Medulla oblongata (tissue), 1 donor: ENCODE measurements around the gene EFHC1.

ENCODE experiments used
- DNase-seq: peaks from one replicate; pipeline ENCODE4 v3.0.0-alpha.2; 2015; ENCODE audit errors: extremely low spot score

EFHC1 gene

DNA sequence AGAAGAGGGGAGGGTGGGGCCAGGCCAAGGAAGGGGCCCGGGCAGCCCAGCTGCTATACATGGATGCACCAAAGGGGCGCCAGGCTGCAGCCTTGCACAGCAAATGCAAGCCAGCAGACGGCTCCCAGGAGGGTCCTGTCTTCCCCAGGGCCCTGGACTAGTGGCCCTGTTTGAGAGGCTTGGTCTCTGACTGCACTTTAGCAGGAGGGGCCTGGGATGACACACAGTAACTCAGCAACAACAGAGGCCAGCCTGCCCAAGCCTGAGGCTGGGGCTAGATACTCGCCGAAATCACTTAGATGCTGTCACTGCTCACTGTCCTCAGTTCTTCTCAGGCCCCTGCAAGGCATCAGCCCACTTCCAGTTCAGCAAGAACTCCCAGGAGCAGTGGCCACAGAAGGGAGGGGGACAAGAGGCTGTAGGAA, 83.2 kb downstream of the EFHC1 start:
- DNase-seq = no peak

DNA sequence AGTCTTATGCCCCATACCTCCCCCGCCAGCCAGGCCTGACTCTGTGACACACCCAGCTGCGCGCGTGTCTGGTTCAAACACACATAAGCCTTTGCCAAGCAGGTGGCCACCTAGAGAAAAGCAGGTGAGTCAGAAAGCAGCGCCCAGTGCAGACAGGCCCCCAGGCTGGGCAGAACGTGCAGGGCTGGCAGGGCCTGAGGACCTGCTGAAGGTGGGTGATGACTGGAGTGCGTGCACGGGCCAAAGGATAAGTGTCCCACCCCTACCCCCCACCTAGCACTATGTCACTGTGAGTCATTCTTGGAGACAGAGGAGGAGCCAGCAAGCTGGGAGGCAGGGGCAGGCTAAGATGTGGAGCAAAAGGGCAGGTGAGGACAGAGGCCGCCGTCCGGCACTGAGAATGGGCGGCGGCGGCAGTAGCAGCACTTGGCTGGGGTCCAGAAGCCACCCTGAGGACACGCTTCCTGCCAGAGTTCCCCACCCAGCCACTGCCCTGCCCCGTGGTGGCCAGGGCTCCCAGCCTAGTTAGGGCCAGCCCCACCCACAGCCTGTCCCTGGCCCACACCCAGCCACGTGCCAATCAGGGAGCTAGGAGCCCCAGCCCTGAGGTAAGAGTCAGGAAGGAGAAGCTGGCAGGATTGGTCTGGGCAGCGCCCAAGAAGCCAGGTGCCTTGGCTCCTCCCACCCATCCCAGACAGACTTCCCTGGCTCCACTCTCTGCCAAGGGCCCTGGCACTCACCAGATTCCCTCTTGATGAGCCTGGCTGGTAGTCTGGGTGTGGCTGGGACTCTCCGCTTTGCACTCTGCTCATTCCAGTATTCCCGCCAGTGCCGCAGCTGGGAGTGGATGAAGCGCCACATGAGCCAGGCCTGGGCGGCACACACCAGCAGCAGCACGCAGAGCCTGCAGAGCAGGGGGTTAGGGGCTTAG, 84.0 kb downstream of the EFHC1 start:
- DNase-seq = peak; percentile 19

DNA sequence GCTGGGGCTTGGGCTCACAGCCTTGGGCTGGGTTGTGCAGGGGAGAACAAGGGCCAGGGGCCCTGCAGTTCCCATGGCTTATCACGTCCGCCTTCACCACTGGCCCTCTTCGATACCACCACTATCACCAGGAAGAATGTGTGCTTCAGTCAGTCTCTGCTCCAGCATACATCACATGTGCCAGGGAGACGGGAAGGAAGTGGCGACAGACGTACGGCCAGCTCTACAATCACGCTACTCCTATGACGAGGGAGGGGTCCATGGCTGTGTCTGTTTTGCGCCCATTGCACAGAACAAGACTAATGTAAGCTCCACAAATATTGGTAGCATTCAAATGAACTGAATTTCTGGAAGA, 84.6 kb downstream of the EFHC1 start:
- no peak for DNase-seq

DNA sequence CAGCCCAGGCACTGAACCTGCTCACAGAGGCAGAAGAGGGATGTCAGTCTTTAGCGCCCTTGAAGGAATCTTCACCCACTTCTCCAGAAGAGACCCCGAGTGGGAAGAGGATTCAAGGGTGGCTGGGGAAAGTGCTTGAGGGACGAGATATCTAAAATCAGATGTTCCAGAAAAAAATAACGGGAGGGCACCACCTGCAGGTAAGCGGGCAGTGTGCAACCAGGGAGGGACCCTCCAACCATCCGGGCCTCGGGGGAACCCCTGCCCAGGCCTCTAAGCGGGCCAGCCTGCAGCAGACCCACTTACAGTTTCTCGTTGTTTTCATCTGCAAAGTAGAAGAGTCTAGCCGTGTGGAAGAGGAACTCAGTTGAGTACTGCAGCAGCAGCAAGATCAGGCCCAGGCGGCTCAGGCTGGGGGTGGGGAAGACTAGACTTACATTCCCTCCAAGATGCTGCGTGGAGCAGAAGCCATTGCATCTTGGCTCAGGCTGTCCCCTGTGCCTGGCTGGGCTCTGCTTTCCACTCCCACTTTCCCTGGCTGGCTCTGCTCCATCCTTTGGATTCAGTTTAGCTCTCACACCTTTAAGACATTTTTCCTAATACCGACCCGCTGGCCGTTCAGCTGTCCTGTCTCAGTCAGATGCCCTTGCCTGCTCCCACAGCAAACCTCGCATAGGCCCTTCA, 85.7 kb downstream of the EFHC1 start:
- DNase-seq = no peak

DNA sequence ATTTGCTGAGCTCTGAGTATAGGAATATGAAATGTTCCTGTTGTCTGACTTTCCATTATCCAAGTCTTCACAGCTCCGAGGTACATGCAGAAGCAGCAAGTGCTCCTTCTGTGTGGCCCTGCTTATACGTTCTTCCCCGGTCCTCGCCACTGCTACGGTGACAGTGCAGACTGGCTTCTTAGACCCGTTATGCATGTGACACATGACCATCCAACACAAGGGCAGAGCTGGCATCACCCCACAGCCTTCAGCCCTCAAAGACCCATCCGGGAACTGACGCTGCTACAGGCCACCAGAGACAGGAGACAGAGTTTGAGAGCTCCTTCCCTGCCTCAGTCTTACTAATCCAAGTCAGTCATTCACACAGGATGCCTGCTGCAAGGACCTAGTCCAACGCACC, 86.3 kb downstream of the EFHC1 start:
- DNase-seq = no peak

DNA sequence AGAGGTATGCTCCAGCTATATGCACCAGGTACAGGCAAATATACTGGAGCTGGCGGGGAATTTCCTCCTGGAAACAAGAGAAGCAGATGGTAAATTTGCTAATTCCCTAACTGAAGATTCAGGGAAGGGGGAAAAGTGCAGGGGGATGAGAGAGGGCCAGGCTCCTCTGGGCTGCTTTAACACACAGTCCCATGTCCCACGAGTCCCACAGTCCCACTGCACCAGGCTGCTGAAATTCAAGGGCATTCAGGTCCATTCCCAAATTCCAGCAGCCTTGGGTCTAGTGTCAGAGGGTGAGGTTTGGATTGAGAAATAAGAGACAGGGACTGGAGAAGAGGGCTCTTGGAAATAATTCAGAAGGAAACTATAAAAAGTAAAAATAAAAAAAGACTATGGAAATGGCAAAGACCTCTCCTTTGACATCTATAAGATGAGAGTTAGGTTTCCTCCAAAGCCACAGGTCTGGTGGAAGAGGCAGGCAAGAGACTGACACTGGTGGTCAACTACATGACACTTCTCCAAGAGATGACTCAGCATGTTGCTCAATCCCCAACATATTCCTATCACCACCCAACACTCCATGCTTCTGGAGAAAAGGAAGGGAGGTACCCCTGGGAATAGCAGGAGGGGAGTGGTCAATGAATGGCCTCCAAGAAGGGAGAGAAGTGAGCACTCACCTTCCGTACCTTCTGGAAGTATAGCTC, 87.6 kb downstream of the EFHC1 start:
- DNase-seq = no peak

DNA sequence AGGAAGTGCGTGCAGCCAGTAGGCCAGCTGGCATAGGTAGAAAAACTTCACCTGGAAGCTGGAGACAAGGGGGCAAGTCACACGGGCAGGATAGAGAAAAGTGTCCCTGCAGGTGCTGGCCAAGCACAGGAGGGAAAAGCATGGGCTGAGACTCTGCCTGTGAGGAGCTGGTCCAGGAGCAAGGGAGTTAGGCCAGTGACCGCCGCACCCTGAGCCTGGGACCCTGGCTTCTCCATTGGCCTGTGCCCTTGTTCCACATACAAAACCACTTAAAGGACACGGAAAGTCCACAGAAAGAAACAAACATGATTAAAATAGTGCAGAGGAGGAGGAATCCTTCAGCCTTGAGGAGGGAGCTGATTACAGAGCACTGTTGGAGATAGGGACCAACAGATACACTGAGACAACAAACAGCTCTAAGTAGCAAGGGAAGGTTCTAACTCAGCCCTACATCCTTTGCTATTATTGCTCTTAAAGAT, 88.2 kb downstream of the EFHC1 start:
- DNase-seq = no peak

DNA sequence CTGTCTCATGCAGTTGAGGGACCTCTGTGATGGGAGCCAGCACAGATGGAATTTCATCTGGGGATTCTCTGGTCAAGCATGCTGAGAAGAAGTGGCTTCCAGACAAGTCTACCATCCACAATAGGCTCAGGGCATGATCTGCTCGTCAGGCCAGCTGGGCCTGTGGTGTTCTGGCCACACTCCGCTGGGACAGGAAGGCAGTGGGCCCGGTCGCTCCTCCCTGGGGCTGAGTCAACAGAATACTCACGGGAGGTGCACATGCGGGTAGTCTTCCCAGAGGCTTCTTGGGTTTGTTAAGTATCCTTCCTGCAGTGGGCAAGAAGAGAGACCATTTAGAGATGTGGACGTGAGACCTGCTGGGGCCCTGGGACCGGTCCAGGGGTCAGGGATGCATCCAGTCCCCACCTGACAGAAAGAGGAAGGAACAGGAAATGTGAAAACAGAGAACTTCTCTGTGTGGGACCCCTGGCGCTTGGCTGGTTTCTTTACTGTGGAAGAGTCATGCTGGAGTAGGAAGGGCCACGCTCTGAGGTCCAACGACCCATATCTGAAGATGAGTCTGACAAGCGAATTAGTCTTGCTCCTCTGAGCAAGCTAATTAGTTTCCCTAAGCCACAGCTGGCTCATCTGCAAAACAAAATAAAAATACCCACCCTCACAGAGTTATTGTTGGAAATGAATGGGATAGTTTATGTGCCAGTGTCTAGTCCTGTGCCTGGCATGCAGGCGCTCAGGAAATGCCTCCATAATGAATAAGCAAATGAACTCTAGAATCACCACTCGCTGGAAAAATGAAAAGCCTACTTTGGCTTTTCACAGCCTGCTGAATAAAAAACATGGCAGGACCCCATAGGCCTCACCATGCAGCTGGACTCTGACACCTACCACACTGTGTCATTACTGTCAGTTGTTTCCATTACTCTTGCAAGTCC, 89.4 kb downstream of the EFHC1 start:
- DNase-seq = no peak

DNA sequence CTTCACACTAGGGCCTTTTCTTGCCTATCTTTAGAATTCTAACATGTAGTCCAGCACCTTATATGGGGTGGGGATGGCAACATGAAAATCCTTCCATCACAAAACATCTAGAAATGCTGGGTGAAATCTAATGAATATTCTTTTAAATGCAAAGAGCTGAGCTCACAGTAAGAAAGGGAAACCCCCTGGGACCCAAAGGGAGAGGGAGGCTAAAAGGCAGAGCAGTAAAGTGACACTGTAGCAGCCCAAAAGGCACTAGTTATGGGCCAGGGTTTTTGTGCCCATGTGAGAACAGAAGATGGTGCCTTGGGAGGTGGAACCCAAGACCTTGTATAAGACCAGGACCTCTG, 90.0 kb downstream of the EFHC1 start:
- no peak for DNase-seq

DNA sequence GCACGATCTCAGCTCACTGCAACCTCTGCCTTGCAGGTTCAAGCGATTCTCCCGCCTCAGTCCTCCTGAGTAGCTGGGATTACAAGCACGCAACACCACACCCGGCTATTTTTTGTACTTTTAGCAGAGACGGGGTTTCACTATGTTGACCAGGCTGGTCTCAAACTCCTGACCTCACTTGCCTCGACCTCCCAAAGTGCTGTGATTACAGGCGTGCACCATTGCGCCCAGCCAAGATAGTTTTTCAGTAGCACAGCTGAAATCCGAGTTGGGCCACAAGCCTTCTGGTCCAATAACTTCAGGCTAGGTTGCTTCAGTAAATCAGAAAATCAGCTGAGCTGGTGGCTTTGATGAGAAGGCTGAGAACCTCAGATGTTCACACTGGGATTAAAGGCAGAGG, 91.0 kb downstream of the EFHC1 start:
- DNase-seq = no peak

DNA sequence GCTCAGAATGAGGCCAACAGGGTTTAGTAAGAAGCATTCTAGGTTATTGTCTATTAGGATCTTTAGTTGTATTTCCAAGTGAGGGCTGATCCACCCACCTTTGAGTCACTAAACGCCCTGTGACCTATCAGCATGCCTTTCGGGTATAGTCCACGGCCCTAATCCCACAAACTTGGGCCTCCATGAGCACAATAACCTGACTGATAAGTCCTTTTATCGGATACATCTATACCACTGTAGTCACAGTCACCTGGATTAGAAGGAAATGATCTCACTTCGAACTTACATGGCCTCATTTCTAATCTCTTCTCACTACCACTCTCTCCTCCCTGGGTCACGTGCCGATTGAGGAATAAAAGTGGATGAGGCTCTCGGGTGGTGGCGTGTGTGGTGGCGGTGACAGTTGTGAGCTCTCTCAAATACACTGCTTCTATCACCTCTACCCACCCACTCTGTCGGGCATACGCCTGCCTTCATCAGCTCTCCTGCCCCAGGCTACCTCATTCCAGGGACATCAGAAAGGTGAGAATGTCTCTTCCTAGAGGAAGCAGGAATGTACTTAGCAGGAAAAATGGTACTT, 91.5 kb downstream of the EFHC1 start:
- no peak for DNase-seq

DNA sequence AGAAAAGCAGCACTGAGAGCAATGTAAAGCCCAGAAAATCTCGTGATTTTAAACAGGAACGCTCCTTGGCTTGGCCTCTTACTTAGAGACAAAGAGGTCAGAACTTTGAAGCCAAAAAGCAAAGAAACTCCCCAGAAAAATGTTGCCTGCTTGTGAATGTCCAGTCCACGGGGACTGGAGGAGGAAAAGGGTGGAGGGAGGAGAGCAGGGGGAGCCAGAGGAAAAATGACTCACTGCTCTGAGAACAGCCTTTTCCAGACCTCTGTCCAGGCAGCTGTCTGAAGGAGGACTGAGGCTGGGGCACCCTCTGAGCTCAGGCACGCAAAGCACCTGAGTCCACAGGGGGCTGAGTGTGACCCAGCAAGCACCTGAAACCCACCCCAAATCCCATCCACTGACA, 92.1 kb downstream of the EFHC1 start:
- peak; percentile 51 for DNase-seq

DNA sequence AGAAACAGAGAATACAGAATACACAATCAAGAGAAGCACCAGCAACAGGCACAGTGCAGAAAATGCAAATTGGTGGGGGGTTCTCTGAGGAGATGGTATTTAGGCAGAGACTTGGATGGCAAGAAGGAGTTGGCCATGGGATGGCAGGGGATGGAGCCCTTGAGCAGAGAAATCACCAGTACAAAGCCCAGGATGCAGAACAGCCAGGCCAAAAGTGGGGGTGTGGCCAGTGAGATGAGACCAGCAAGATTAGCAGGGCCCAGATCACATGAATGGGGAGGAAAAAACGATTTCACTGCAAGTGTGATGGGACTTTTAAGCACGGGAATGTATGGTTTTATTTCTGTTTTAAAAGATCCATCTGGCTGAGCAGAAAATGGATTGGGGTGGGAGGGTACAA, 93.3 kb downstream of the EFHC1 start:
- no peak for DNase-seq

DNA sequence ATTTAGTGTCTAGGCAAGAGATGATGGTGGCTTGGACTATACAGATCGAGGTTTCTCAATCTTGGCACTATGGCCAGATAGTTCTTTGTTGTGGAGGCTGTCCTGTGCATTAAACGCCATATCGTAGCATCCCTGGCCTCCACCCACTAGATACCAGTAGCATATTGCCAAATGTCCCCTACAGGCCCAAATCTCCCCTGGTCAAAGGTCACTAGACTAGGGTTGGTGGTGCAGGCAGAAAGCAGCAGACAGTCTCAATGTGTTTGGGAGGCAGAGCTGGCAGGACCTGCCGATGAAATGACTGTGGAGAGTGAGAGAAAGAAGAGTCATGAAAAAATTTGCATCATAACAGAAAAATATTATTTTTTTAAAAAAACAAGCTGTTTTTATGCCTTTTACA, 93.8 kb downstream of the EFHC1 start:
- DNase-seq = no peak

DNA sequence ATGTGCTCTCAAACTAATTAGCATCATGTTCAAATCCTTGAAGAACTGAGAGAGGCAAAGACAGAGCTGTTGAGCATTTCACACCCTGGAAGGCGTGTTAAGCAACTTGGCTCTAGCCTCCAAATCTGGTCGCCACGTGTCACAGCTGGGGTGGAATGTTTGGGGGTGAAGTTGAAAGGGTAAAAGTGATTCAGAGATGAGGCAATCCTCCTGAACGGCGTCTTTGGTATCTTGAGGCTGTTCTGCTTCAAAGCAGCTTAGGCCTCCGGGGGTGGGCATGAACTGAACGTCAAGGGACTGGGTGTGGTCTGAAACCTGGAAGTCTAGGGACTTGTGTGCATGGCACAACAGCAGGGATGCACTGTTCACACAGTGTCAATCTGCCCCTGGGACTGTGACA, 94.4 kb downstream of the EFHC1 start:
- DNase-seq = no peak

DNA sequence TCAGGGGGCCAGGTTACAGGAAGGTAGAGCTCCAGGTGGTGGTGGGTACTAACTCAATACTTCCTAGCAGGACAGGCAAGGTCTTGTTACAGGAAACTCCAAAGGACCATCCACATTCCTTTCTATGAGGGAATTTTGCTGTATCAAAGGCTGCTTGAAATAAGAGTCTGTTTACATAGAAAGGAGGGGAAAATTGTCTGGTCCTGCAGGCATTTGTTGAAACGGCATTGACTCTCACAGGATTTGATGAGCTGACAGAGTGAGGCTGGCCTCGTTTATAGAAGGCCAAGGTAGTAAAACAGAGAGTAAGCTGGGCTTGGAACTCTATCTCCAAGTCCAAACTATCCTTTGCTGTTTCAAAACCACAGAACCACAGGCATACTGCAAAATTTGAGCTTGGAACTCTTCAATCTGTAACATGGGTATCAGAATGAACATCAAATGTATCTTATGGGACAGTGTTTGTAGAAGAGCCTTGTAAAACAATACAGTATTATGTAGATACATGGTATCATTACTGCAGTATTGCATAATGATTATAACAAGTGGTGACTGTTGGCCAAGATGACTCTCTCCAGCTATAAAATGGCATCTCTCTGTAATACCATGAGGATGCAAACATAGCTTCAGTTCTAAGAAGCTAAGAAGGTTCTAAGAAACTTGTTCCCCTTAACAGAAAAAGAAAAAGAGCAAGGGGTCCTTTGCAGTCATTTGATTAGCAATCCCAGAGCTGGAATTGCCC, 95.2 kb downstream of the EFHC1 start:
- DNase-seq = no peak

DNA sequence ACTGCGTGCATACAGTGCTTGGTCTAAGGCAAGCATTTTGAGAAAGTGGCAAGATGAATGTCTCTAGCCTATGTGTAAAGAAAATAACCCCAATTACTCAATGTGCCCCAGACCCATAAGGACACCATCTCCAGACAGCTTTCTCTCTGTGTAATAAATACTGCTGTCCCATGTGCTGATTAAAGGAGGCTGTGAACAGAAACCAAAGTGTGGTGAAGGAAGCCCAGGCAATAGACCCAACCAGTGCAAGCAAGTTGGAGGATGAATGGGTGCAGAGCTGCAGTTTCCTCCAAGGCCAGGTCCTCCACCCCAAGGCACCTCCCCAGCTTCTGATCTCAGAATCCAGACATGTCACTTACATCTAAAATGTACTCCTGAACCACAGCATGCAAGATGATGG, 96.1 kb downstream of the EFHC1 start:
- DNase-seq = no peak

DNA sequence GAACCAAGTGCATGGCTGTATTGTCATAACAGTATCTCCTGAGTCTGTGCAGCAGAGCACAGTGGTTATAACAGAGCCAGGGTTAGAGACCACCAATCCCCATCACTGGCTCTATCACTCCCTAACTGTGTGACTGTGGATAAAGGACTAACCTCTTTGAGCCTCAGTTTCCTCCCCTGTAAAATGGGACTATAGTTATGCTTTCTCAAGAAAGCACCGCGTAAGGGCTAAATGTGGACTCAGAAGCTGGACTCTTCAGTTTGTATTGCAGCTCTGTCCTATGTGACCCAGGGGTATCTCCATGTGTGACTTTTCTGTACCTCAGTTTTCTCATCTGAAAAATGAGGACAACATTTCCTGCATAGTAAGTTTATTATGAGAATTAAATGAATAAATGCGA, 96.8 kb downstream of the EFHC1 start:
- DNase-seq = no peak

DNA sequence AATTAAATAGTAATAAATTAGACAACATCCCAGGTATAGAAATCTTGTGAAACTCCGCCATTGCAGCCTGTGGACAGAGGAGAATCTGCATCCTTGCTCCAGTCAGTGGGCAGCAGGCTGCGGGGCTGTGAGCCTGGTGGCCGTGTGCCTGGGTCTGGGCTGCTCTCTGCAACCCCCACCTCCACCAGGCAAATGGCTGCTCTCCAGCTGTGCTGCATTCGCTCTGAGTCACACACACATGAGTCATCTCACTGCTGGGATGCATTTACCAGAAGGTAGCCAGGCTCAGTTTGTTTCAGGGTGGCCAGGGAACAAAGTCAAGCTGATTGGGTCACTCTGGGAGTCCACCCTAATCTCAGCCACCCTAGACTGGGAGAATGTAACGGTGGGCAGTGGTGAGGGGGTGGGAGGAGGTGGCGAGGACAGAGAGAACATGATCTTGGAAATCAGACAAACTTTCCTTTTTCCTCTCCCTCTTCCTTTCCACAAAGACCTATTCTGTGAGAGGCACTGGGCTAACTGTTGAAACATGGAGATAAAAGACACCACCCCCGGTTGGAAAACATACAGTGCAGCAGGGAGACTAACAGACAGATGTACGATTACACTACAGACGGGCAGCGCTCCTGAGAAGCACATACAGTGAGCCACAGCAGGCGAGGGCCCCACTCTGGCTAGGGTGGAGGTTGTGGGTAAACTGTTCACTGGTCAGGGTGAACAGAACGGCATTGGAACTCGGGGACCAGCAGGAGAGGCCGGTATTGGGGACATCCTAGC, 97.5 kb downstream of the EFHC1 start:
- DNase-seq = peak; percentile 84
